ENCODE data around the gene METRN. TPM values are rescaled to one million over a fixed set of nuclear protein-coding genes. Genes with fewer than 3 reads are reported as not detected.
A peak's percentile ranks its signal among the peaks of the same experiment; 100 is the strongest.

The METRN gene
- polyA plus RNA-seq, 1 of the 3 experiments (the other 2 are of a cell fraction), result 59.7 TPM

GRCh38 chr16:720447-720989, 5.6 kb downstream of the METRN start:
- H3K4me3 ChIP-seq (ENCODE audit: low read depth in 2 of 2, low read length in 1 of 2), result peak overlapping the region; percentile 86 to 89
- WGBS (ENCODE audit: low lambda C conversion rate), result 2% methylated on average over 24 of the region's 38 CpGs
- H3K4me2 ChIP-seq, result peak overlapping the region; percentile 100
- H3K36me3 ChIP-seq (replicated peaks in 1 of 2; ENCODE audit: control insufficient read depth in 1 of 2, insufficient read depth in 2 of 2, low read length in 1 of 2), result peaks cover 0 to 6% of the 10 kb centered on the region in 2 experiments
- H3K27me3 ChIP-seq (ENCODE audit: insufficient read depth), result no peaks in the 10 kb centered on the region
- no peaks in the 10 kb centered on the region for H3K9me3 ChIP-seq
- peak overlapping the region; percentile 91 to 99 for H3K27ac ChIP-seq (ENCODE audit: low read depth in 2 of 2, low read length in 1 of 2)
- no peaks in the 10 kb centered on the region for H3K9me2 ChIP-seq
- peak; percentile 89 for DNase-seq
- H3F3A ChIP-seq (replicated peaks; ENCODE audit: insufficient read depth), result peaks cover 24% of the 10 kb centered on the region
- POLR2A ChIA-PET, result interaction anchor here (0.9 to 3.8 kb wide), 13 partner anchors 9 to 67 kb away, joined by 3 to 19 read pairs (median 4); partner anchors contain the start of genes CHTF18, JMJD8, RPUSD1 and STUB1
- peaks cover 24% of the 10 kb centered on the region; the same call in 1 of the 2 replicates for H4K20me1 ChIP-seq (ENCODE audit: insufficient read depth)
- CTCF ChIA-PET, result interaction anchor here (0.7 to 22.4 kb wide), 11 partner anchors 7 to 382 kb away, joined by 3 to 358 read pairs (median 5); partner anchors contain the start of genes ANTKMT, CCDC78, CIAO3 and FBXL16
- peaks cover 8 to 47% of the 10 kb centered on the region in 2 experiments; a peak in 3 of 4 replicates for H3K4me1 ChIP-seq (ENCODE audit: control insufficient read depth in 1 of 2, insufficient read depth in 2 of 2, low read depth in 1 of 2, low read length in 1 of 2)
- H3K9ac ChIP-seq, result peak overlapping the region; percentile 85
- TF ChIP-seq GABPA (IDR thresholded peaks at IDR 0.05; ENCODE audit: low read depth) (no peak), YY1 (IDR thresholded peaks at IDR 0.05; ENCODE audit: low read depth) (peak; percentile 59; the same call in 1 of the 2 replicates), MXI1 (IDR thresholded peaks at IDR 0.05; ENCODE audit: low read depth, low read length) (peak; percentile 68), FOXM1 (IDR thresholded peaks at IDR 0.05; ENCODE audit: low read depth) (no peak), CTCF (IDR thresholded peaks at IDR 0.05) (peak; percentile 43), TAF1 (IDR thresholded peaks at IDR 0.05; ENCODE audit: borderline replicate concordance, low read depth, low read length) (peak; percentile 59), SIN3A (IDR thresholded peaks at IDR 0.05; ENCODE audit: borderline replicate concordance, low read depth, low read length) (peak; percentile 60; the same call in 1 of the 2 replicates), PBX3 (IDR thresholded peaks at IDR 0.05) (peak; percentile 47; the same call in 1 of the 2 replicates), MAX (IDR thresholded peaks at IDR 0.05; ENCODE audit: low read depth) (peak; percentile 38), NFIC (IDR thresholded peaks at IDR 0.05; ENCODE audit: borderline replicate concordance) (no peak), POLR2AphosphoS5 (IDR thresholded peaks at IDR 0.05; ENCODE audit: low read depth, low read length) (peak; percentile 67; the same call in 1 of the 2 replicates), MEF2A (IDR thresholded peaks at IDR 0.05; ENCODE audit: borderline replicate concordance, low read depth) (no peak), CHD2 (IDR thresholded peaks at IDR 0.05; ENCODE audit: low read length, partially characterized antibody) (peak; percentile 83), TCF12 (IDR thresholded peaks at IDR 0.05) (peak; percentile 59), FOSL2 (IDR thresholded peaks at IDR 0.05; ENCODE audit: borderline replicate concordance, low read depth) (no peak), RAD21 (IDR thresholded peaks at IDR 0.05; ENCODE audit: low read length) (peak; percentile 5; the same call in 1 of the 2 replicates), EZH2phosphoT487 (IDR thresholded peaks at IDR 0.05; ENCODE audit: borderline replicate concordance, low read depth) (no peak), RXRA (IDR thresholded peaks at IDR 0.05; ENCODE audit: borderline replicate concordance, low read depth) (no peak), JUND (IDR thresholded peaks at IDR 0.05) (0 out of 2 replicates have a peak, but pooled peaks have one; percentile 2), RCOR1 (IDR thresholded peaks at IDR 0.05; ENCODE audit: low read length) (peak; percentile 58; the same call in 1 of the 2 replicates)
- TF ChIP-seq, protein P1, sequence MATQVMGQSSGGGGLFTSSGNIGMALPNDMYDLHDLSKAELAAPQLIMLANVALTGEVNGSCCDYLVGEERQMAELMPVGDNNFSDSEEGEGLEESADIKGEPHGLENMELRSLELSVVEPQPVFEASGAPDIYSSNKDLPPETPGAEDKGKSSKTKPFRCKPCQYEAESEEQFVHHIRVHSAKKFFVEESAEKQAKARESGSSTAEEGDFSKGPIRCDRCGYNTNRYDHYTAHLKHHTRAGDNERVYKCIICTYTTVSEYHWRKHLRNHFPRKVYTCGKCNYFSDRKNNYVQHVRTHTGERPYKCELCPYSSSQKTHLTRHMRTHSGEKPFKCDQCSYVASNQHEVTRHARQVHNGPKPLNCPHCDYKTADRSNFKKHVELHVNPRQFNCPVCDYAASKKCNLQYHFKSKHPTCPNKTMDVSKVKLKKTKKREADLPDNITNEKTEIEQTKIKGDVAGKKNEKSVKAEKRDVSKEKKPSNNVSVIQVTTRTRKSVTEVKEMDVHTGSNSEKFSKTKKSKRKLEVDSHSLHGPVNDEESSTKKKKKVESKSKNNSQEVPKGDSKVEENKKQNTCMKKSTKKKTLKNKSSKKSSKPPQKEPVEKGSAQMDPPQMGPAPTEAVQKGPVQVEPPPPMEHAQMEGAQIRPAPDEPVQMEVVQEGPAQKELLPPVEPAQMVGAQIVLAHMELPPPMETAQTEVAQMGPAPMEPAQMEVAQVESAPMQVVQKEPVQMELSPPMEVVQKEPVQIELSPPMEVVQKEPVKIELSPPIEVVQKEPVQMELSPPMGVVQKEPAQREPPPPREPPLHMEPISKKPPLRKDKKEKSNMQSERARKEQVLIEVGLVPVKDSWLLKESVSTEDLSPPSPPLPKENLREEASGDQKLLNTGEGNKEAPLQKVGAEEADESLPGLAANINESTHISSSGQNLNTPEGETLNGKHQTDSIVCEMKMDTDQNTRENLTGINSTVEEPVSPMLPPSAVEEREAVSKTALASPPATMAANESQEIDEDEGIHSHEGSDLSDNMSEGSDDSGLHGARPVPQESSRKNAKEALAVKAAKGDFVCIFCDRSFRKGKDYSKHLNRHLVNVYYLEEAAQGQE (IDR thresholded peaks at IDR 0.05; ENCODE audit: low read depth, low read length), result 0 out of 2 replicates have a peak, but pooled peaks have one; percentile 21
- TF ChIP-seq, protein P2, sequence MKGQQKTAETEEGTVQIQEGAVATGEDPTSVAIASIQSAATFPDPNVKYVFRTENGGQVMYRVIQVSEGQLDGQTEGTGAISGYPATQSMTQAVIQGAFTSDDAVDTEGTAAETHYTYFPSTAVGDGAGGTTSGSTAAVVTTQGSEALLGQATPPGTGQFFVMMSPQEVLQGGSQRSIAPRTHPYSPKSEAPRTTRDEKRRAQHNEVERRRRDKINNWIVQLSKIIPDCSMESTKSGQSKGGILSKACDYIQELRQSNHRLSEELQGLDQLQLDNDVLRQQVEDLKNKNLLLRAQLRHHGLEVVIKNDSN (IDR thresholded peaks at IDR 0.05; ENCODE audit: borderline replicate concordance, low read depth), result no peak
- TF ChIP-seq, protein P3, sequence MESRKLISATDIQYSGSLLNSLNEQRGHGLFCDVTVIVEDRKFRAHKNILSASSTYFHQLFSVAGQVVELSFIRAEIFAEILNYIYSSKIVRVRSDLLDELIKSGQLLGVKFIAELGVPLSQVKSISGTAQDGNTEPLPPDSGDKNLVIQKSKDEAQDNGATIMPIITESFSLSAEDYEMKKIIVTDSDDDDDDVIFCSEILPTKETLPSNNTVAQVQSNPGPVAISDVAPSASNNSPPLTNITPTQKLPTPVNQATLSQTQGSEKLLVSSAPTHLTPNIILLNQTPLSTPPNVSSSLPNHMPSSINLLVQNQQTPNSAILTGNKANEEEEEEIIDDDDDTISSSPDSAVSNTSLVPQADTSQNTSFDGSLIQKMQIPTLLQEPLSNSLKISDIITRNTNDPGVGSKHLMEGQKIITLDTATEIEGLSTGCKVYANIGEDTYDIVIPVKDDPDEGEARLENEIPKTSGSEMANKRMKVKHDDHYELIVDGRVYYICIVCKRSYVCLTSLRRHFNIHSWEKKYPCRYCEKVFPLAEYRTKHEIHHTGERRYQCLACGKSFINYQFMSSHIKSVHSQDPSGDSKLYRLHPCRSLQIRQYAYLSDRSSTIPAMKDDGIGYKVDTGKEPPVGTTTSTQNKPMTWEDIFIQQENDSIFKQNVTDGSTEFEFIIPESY (IDR thresholded peaks at IDR 0.05; ENCODE audit: borderline replicate concordance, low read depth), result no peak
- 0 out of 2 replicates have a peak overlapping the region, but pooled peaks have one; percentile 46 for H2AFZ ChIP-seq (ENCODE audit: low read depth)
- H3K79me2 ChIP-seq (ENCODE audit: insufficient read depth), result peaks cover 2% of the 10 kb centered on the region; the same call in 1 of the 2 replicates
